Measurements from ENCODE around the gene COBLL1.

- TF ChIP-seq CTCF (IDR thresholded peaks at IDR 0.05; ENCODE audit: poor library complexity) (no peak), EZH2 (IDR thresholded peaks at IDR 0.05; ENCODE audit: borderline replicate concordance) (no peak), EZH2phosphoT487 (IDR thresholded peaks at IDR 0.05; ENCODE audit: low read depth, severe bottlenecking, unreplicated experiment) (no peak)
These were observed 48.9 kb upstream of the COBLL1 start for GRCh38 chr2:164890544-164890943.

Data from hepatocyte (in vitro differentiated cells).